Measurements from ENCODE around the gene DNLZ.

The DNLZ gene

DNA sequence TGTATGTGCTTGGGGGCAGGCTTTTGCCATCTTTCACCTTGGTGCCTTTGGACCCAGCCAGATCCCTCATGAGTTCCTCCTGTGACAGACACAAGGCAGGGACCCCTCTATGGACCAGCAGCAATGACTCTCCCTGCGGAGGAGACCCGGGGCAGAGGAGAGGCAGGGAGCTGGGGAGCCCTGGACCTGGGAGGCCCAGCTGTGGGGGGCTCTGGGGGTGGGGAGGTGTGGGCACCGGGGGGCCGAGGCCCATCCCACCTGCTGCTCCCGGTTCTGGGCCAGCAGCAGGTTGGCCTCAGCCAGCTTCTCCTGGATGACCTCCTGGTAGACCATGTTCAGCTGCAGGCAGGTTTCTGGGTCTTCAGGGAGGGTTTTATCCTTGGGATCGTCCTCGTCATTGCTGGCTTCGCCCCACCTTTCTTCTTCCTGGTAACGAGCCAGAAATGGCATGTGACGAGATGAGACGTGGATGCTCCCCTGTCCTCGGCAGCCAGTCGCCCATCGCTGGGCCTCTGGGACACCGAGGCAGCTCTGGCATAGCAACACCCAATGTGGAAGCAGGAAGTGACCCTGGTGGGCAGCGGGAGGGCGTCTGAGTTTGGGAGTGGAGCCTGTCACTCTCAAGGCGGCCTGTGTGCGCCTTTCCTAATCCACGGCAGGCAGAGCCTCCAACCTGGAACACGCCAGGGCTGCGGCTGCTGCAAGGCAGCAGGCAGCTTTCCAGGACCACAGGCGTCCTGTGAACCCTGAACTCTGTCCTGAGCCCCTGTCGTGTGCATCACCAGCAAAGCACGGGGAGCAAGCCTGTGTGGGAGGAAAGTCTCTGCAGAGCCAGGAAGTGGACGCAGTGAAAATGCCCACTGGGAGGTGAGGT lies 32.0 kb upstream of the DNLZ start:
- DNase-seq: no peak

GRCh38 chr9:136395020-136395340 lies 31.4 kb upstream of the DNLZ start:
- no peak for DNase-seq

GRCh38 chr9:136394312-136395019 lies 30.9 kb upstream of the DNLZ start:
- DNase-seq: no peak

GRCh38 chr9:136393531-136393930 lies 30.0 kb upstream of the DNLZ start:
- DNase-seq: no peak

GRCh38 chr9:136392538-136393449 lies 29.2 kb upstream of the DNLZ start:
- no peak for DNase-seq

- DNase-seq: no peak
Observed at GRCh38 chr9:136391737-136392537, 28.4 kb upstream of the DNLZ start.

GRCh38 chr9:136389396-136389795 lies 25.9 kb upstream of the DNLZ start:
- no peak for DNase-seq

DNA sequence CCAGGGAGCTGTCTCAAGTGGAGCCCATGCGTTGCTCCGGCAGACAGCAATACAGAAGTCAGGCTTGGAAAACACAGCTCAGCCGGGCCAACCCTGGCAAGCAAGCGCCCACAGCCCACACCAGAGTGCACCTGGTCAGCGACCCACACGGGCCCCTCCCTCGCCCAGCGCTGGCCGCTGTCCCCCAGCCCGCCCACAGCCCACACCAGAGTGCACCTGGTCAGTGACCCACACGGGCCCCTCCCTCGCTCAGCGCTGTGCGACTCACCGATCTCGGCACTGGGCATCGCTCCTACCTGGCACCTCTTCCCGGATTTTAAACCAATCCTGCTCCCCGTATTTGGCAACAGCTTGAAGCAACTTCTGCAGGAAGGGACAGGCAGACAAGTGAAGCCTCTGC lies 23.7 kb upstream of the DNLZ start:
- DNase-seq: no peak

DNA sequence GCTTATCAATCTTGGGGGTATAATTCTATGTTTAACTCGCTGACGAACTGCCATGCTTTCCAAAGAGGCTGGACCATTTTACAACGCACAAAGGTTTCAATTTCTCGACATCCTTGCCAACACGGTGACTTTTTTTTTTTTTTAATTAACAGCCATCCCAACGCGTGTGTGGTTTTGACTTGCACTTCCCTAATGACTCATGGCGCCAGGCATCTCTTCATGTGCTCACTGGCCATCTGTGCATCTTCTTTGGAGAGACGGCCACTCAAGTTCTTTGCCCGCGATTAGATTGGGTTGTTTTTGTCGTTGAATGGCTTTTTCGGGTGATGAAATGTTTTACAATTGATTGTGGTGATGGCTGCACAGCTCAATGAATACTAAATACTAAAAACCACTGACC lies 22.5 kb upstream of the DNLZ start:
- no peak for DNase-seq

- no peak for DNase-seq
Observed at GRCh38 chr9:136385015-136385414, 21.5 kb upstream of the DNLZ start.

GRCh38 chr9:136383436-136383835 lies 19.9 kb upstream of the DNLZ start:
- no peak for DNase-seq

GRCh38 chr9:136381966-136382513 lies 18.5 kb upstream of the DNLZ start:
- no peak for DNase-seq

- DNase-seq: no peak
Observed at GRCh38 chr9:136381311-136381710, 17.8 kb upstream of the DNLZ start.

GRCh38 chr9:136380381-136380780 lies 16.8 kb upstream of the DNLZ start:
- no peak for DNase-seq

- DNase-seq: no peak
Observed at GRCh38 chr9:136379891-136380290, 16.3 kb upstream of the DNLZ start.

DNA sequence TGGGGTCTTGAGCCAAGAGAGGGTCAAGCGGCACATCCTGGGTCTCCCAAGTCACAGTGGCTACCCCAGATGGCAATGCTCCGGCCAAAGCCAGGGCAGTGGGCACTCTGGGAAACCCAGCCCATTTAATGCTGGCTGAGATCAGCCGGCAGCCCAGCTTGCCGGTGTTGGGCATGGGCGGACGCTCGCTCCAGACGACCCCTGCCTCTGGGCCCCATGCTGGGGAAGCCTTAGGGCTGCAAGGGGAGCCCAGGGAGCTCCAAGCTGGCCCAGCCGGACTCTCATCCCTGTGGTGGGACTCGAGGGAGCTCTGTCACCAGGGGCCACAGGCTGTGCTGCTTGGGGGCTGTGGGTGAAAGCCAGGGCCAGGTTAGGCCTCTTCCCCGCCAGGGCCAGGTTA lies 15.9 kb upstream of the DNLZ start:
- no peak for DNase-seq

GRCh38 chr9:136379003-136379287 lies 15.4 kb upstream of the DNLZ start:
- DNase-seq: no peak

GRCh38 chr9:136378170-136379002 lies 14.8 kb upstream of the DNLZ start:
- DNase-seq: no peak

GRCh38 chr9:136377341-136378169 lies 14.0 kb upstream of the DNLZ start:
- DNase-seq: no peak

GRCh38 chr9:136376457-136376856 lies 12.9 kb upstream of the DNLZ start:
- DNase-seq: no peak

DNA sequence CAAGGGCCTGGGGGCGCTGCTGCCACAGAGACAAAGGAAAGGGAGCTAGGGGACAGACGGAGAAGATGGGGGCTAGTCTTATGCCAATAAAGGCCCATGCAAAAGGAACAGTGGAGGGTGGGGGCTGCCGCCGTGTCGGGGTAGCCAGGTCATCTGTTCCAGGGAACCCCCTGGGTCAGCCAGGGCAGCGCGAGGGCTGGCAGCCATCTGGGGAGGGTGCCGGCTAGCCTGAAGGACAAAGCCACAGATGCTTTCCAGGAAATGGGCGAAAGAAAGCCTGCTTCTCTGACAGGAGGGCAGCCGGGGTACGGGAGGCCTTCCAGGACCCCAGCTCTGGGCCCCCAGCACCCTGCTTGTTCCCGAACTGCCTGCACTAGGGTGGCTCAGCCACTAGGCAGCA lies 11.6 kb upstream of the DNLZ start:
- no peak for DNase-seq
